Liver (tissue), 9 donors: ENCODE data around the gene RPP21. TPM values are rescaled to one million over a fixed set of nuclear protein-coding genes. Genes with fewer than 3 reads are reported as not detected.

Experiments
- DNase-seq: peaks from one replicate; pipeline ENCODE4 v3.0.0-alpha.2; 2017; ENCODE audit warnings: low spot score
- H3K27ac ChIP-seq, 2 donors: one replicate each; pipeline ENCODE4 v1.7.0; 2013; ENCODE audit warnings: inconsistent platforms in 2 of 2, low read length in 2 of 2, control low read depth in 1 of 2, low read depth in 1 of 2, mild to moderate bottlenecking in 1 of 2
- H3K27me3 ChIP-seq, 4 donors: one replicate each; pipeline versions ENCODE4 v1.6.1 to v1.7.0; 2013; ENCODE audit warnings: low read length in 3 of 4, inconsistent platforms in 1 of 4, mild to moderate bottlenecking in 1 of 4, moderate library complexity in 1 of 4; ENCODE audit not compliant: control insufficient read depth in 4 of 4, insufficient read depth in 4 of 4
- H3K36me3 ChIP-seq, 4 donors: one replicate each; pipeline versions ENCODE4 v1.6.1 to v1.7.0; 2013; ENCODE audit warnings: low read length in 3 of 4, mild to moderate bottlenecking in 3 of 4, low read depth in 1 of 4, moderate library complexity in 1 of 4; ENCODE audit not compliant: control insufficient read depth in 4 of 4, insufficient read depth in 3 of 4
- H3K4me1 ChIP-seq, 4 donors: one replicate each; pipeline versions ENCODE4 v1.6.1 to v1.7.0; 2013; ENCODE audit warnings: low read length in 3 of 4, mild to moderate bottlenecking in 3 of 4, moderate library complexity in 1 of 4; ENCODE audit not compliant: control insufficient read depth in 4 of 4, insufficient read depth in 4 of 4
- H3K4me3 ChIP-seq, 3 donors: one replicate each; pipeline versions ENCODE4 v1.6.1 to v1.7.0; 2013; ENCODE audit warnings: low read length in 3 of 3, control low read depth in 1 of 3, low read depth in 1 of 3, mild to moderate bottlenecking in 1 of 3
- H3K9ac ChIP-seq, 2 donors: one replicate each; pipeline ENCODE4 v1.7.0; 2013; ENCODE audit warnings: low read length in 2 of 2, mild to moderate bottlenecking in 2 of 2, moderate library complexity in 2 of 2, control low read depth in 1 of 2, low read depth in 1 of 2
- H3K9me3 ChIP-seq, 4 donors: one replicate each; pipeline versions ENCODE4 v1.6.1 to v1.7.0; 2013; ENCODE audit warnings: low read length in 3 of 4; ENCODE audit not compliant: control insufficient read depth in 4 of 4
- EGR1 ChIP-seq, 2 donors: IDR thresholded peaks; 2 replicates each; pipeline ENCODE4 v1.6.1; 2016 to 2018; ENCODE audit warnings: antibody characterized with exemption in 2 of 2, low read depth in 2 of 2
- FOXA1 ChIP-seq: IDR thresholded peaks from 2 replicates; pipeline ENCODE4 v1.6.1; 2016; ENCODE audit warnings: antibody characterized with exemption
- FOXA2 ChIP-seq: IDR thresholded peaks from 2 replicates; pipeline ENCODE4 v1.6.1; 2016; ENCODE audit warnings: antibody characterized with exemption
- GABPA ChIP-seq, 2 donors: IDR thresholded peaks in 1 of 2; conservative IDR thresholded peaks in 1 of 2; 2 replicates each; pipeline ENCODE4 v1.6.1; 2016; ENCODE audit warnings: antibody characterized with exemption in 2 of 2, mild to moderate bottlenecking in 1 of 2, moderate library complexity in 1 of 2
- REST ChIP-seq: IDR thresholded peaks from 2 replicates; pipeline ENCODE4 v1.6.1; 2016; ENCODE audit warnings: antibody characterized with exemption, mild to moderate bottlenecking
- RXRA ChIP-seq, 2 donors: IDR thresholded peaks; 2 replicates each; pipeline ENCODE4 v1.6.1; 2017 to 2018; ENCODE audit warnings: antibody characterized with exemption in 2 of 2, mild to moderate bottlenecking in 1 of 2
- SP1 ChIP-seq: IDR thresholded peaks from 2 replicates; pipeline ENCODE4 v1.6.1; 2018; ENCODE audit warnings: antibody characterized with exemption, mild to moderate bottlenecking
- TAF1 ChIP-seq: conservative IDR thresholded peaks from 2 replicates; pipeline ENCODE4 v1.6.1; 2016; ENCODE audit warnings: antibody characterized with exemption, mild to moderate bottlenecking
- YY1 ChIP-seq: IDR thresholded peaks from 2 replicates; pipeline ENCODE4 v1.6.1; 2016; ENCODE audit warnings: antibody characterized with exemption, mild to moderate bottlenecking
- ZBTB33 ChIP-seq: IDR thresholded peaks from 2 replicates; pipeline ENCODE4 v1.6.1; 2016; ENCODE audit warnings: antibody characterized with exemption
- WGBS: extraction: QIAGEN DNeasy Blood & Tissue Kit; methylation state at CpG from one replicate; pipeline ENCODE4 v1.1.7; 2013; 5-methylcytosine and 5-hydroxymethylcytosine counted together
- polyA plus RNA-seq, 2 donors: library from polyadenylated mRNA; stranded (reverse) in 1 of 2; unstranded in 1 of 2; fragments of 200-250 nt in 1 of 2; fragments of >200 nt in 1 of 2; fragmentation: Nextera tagmentation in 1 of 2; extraction: Ambion mirVana in 1 of 2; gene quantifications; one replicate each; pipeline versions ENCODE4 v1.2.1 to v1.2.3, GENCODE V29; 2013 to 2015
- total RNA-seq, 2 donors: library from RNA; depleted of rRNA; stranded (reverse); fragments of >200 nt; gene quantifications; one replicate each; pipeline ENCODE4 v1.2.3, GENCODE V29; 2014
- TF ChIP-seq, protein P1 (sequence below): IDR thresholded peaks from 2 replicates; pipeline ENCODE4 v1.6.1; 2016; ENCODE audit warnings: antibody characterized with exemption
- TF ChIP-seq, protein P2 (sequence below): fragments of 150-350 bp; IDR thresholded peaks from 2 replicates; pipeline ENCODE4 v1.5.1; 2017; ENCODE audit warnings: improper control_type of control experiment, low read depth, low read length; ENCODE audit not compliant: missing input control
- donor health status: healthy.
- donor health status: healthy.
- donor health status: healthy.
- donor health status: healthy.
- donor health status: healthy.

The RPP21 gene
- total and polyA plus RNA-seq, 4 donors = 9.3 to 32.9 (median 21.0) TPM

DNA sequence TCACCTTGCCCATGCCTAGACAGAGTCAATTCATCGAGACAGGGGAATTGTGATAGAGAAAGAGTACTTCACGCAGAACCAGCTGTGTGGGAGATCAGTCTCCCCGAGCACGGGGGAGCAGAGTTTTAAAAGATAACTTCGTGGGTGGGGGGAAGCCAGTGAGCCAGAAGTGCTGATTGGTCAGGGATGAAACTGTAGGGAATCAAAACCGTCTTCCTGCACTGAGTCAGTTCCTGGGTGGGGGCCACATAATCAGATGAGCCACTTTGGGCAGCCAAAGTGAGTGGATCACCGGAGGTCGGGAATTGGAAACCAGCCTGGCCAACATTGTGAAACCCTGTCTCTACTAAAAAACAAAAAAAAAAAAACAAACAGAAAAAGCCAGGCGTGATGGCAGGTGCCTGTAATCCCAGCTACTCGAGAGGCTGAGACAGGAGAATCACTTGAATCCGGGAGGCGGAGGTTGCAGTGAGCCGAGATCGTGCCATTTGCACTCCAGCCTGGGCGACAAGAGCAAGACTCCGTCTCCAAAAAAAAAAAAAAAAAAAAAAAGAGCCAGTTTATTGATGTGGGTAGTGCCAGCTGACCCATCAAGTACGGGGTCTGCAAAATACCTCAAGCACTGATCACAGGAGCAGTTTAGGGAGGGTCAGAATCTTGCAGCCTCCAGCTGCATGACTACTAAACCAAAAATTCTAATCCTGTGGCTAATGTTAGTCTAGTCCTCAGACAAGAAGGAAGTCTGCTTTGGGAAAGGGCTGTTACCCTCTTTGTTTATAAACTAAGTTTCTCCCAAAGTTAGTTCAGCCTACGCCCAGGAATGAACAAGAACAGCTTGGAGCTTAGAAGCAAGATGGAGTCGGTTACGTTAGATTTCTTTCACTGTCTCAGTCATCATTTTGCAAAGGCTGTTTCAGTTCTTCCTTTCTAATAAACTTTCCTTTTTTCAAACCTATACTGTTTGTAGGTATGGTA lies 22.1 kb upstream of the RPP21 start:
- 82% methylated on average over 20 of the region's 20 CpGs for WGBS
- no peak overlapping the region for H3K27ac ChIP-seq

GRCh38 chr6:30323806-30324205 lies 21.1 kb upstream of the RPP21 start:
- WGBS = 99% methylated on average over 1 of the region's 1 CpG
- no peak for TF ChIP-seq SP1
- TF ChIP-seq ZBTB33 = no peak
- no peak for TF ChIP-seq TAF1
- Histone ChIP-seq H3K9ac (no peak overlapping the region), H3K4me1 (peaks cover 3 to 24% (median 18%) of the 10 kb centered on the region in 4 donors), H3K9me3 (no peaks in the 10 kb centered on the region), H3K27me3 (no peaks in the 10 kb centered on the region), H3K27ac (no peak overlapping the region), H3K4me3 (no peak overlapping the region), H3K36me3 (peaks cover 0 to 3% (median 1%) of the 10 kb centered on the region in 4 donors)
- no peak for DNase-seq

More for the DNA sequence above, 22.1 kb upstream of the RPP21 start:
- peaks cover 3 to 22% (median 17%) of the 10 kb centered on the region in 4 donors for H3K4me1 ChIP-seq
- no peaks in the 10 kb centered on the region for H3K27me3 ChIP-seq
- DNase-seq = no peak
- H3K9me3 ChIP-seq = no peaks in the 10 kb centered on the region
- H3K36me3 ChIP-seq = peaks cover 0 to 5% (median 2%) of the 10 kb centered on the region in 4 donors
- TF ChIP-seq, protein P1, sequence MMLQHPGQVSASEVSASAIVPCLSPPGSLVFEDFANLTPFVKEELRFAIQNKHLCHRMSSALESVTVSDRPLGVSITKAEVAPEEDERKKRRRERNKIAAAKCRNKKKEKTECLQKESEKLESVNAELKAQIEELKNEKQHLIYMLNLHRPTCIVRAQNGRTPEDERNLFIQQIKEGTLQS = no peak
- TF ChIP-seq FOXA1 = no peak
- TF ChIP-seq YY1 = no peak
- TF ChIP-seq REST = no peak
- no peak for TF ChIP-seq RXRA (IDR thresholded peaks at IDR 0.05)
- no peak for TF ChIP-seq FOXA2
- TF ChIP-seq, protein P2, sequence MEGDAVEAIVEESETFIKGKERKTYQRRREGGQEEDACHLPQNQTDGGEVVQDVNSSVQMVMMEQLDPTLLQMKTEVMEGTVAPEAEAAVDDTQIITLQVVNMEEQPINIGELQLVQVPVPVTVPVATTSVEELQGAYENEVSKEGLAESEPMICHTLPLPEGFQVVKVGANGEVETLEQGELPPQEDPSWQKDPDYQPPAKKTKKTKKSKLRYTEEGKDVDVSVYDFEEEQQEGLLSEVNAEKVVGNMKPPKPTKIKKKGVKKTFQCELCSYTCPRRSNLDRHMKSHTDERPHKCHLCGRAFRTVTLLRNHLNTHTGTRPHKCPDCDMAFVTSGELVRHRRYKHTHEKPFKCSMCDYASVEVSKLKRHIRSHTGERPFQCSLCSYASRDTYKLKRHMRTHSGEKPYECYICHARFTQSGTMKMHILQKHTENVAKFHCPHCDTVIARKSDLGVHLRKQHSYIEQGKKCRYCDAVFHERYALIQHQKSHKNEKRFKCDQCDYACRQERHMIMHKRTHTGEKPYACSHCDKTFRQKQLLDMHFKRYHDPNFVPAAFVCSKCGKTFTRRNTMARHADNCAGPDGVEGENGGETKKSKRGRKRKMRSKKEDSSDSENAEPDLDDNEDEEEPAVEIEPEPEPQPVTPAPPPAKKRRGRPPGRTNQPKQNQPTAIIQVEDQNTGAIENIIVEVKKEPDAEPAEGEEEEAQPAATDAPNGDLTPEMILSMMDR = no peak
- no peak for TF ChIP-seq GABPA (IDR thresholded peaks at IDR 0.05 in 1 of 2, conservative IDR thresholded peaks at IDR 0.05 in 1 of 2)
- no peak for TF ChIP-seq TAF1
- no peak for TF ChIP-seq EGR1 (IDR thresholded peaks at IDR 0.05; ENCODE audit: low read depth in 2 of 2)
- H3K9ac ChIP-seq = no peak overlapping the region
- H3K4me3 ChIP-seq = no peak overlapping the region
